EL (cell line): ENCODE data around the gene NTPCR.
A peak's percentile ranks its signal among the peaks of the same experiment; 100 is the strongest.

Experiments used
- DNase-seq: peaks from one replicate; pipeline ENCODE4 v3.0.0-alpha.2; 2016

Gene NTPCR

GRCh38 chr1:232927830-232928505 lies 22.4 kb upstream of the NTPCR start:
- DNase-seq = no peak

- DNase-seq = no peak
Observed at GRCh38 chr1:232932486-232933425, 17.7 kb upstream of the NTPCR start.

GRCh38 chr1:232936941-232937340 lies 13.5 kb upstream of the NTPCR start:
- no peak for DNase-seq

GRCh38 chr1:232937741-232938375 lies 12.6 kb upstream of the NTPCR start:
- DNase-seq = no peak

- DNase-seq = no peak
Observed at GRCh38 chr1:232938926-232939325, 11.5 kb upstream of the NTPCR start.

- no peak for DNase-seq
Observed at GRCh38 chr1:232939748-232940147, 10.7 kb upstream of the NTPCR start.

GRCh38 chr1:232940262-232940661 lies 10.1 kb upstream of the NTPCR start:
- no peak for DNase-seq

- no peak for DNase-seq
Observed at GRCh38 chr1:232942413-232943294, 7.8 kb upstream of the NTPCR start.

- DNase-seq = no peak
Observed at GRCh38 chr1:232943679-232944252, 6.6 kb upstream of the NTPCR start.

GRCh38 chr1:232944347-232944746 lies 6.1 kb upstream of the NTPCR start:
- no peak for DNase-seq

- DNase-seq = no peak
Observed at GRCh38 chr1:232949636-232950196, 695 bp upstream of the NTPCR start.

GRCh38 chr1:232951180-232951579 lies 769 bp downstream of the NTPCR start:
- DNase-seq = peak; percentile 14

- no peak for DNase-seq
Observed at GRCh38 chr1:232951605-232952004, 1.2 kb downstream of the NTPCR start.

- DNase-seq = peak; percentile 73
Observed at GRCh38 chr1:232952514-232953499, 2.4 kb downstream of the NTPCR start.

- peak; percentile 48 for DNase-seq
Observed at GRCh38 chr1:232954594-232955365, 4.4 kb downstream of the NTPCR start.

GRCh38 chr1:232956081-232956480 lies 5.7 kb downstream of the NTPCR start:
- DNase-seq = no peak

GRCh38 chr1:232958067-232958466 lies 7.7 kb downstream of the NTPCR start:
- no peak for DNase-seq

GRCh38 chr1:232962761-232963745 lies 12.6 kb downstream of the NTPCR start:
- DNase-seq = no peak
